ENCODE measurements around the gene CCDC148.

Gene CCDC148

DNA sequence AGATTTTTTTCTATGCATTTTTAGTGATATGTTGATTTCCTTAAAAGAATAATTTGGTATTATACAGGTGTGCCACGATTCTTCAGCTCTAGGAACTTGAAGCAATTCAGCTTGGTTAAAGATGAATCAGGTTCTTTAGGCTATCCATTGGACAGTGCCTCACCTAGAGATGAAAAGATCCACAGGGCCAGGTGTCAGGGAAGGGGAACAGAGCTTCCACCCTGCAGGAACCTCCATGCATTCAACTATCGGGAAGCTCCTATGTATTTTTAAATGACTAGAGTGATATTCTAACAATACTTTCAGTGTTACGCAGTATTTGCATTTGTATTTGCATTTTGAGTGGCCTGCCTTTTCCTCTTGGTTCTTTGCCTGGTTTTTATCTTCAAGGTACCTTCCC is 40.4 kb upstream of the CCDC148 start:
- no peaks in the 10 kb centered on the region for H3K27me3 ChIP-seq
- no peak overlapping the region for H3K27ac ChIP-seq
- no peaks in the 10 kb centered on the region for H3K36me3 ChIP-seq
- TF ChIP-seq, protein P1, sequence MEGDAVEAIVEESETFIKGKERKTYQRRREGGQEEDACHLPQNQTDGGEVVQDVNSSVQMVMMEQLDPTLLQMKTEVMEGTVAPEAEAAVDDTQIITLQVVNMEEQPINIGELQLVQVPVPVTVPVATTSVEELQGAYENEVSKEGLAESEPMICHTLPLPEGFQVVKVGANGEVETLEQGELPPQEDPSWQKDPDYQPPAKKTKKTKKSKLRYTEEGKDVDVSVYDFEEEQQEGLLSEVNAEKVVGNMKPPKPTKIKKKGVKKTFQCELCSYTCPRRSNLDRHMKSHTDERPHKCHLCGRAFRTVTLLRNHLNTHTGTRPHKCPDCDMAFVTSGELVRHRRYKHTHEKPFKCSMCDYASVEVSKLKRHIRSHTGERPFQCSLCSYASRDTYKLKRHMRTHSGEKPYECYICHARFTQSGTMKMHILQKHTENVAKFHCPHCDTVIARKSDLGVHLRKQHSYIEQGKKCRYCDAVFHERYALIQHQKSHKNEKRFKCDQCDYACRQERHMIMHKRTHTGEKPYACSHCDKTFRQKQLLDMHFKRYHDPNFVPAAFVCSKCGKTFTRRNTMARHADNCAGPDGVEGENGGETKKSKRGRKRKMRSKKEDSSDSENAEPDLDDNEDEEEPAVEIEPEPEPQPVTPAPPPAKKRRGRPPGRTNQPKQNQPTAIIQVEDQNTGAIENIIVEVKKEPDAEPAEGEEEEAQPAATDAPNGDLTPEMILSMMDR (IDR thresholded peaks at IDR 0.05), result no peak
- H3K9me3 ChIP-seq, result no peaks in the 10 kb centered on the region
- peaks cover 0 to 6% of the 10 kb centered on the region in 2 experiments for H3K4me1 ChIP-seq (ENCODE audit: control insufficient read depth in 1 of 2, insufficient read depth in 1 of 2, low read depth in 1 of 2, low read length in 1 of 2)
- H3K4me3 ChIP-seq (ENCODE audit: low read depth in 1 of 2, low read length in 1 of 2), result no peak overlapping the region

DNA sequence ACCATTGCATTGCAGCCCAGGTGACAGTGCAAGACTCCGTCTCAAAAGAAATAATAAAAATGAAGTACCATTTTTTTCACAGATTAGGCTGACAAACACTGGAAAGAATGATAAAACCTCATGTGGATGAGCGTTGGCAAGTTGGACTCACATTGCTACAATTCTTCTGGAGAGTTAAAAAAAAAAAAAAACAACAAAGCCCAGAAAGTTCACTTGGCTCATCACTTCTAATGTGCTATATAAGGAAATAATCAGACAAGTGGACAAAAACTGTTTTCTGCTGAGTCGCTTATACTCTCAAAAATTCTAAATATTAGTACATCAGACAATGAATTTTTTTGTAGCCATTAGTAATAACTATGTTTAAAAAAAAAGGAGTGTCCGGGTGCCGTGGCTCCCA is 38.6 kb upstream of the CCDC148 start:
- Histone ChIP-seq H3K4me1 (ENCODE audit: control insufficient read depth in 1 of 2, insufficient read depth in 1 of 2, low read depth in 1 of 2, low read length in 1 of 2) (peaks cover 0 to 6% of the 10 kb centered on the region in 2 experiments), H3K9me3 (no peaks in the 10 kb centered on the region), H3K4me3 (ENCODE audit: low read depth in 1 of 2, low read length in 1 of 2) (no peak overlapping the region), H3K36me3 (no peaks in the 10 kb centered on the region), H3K27ac (no peak overlapping the region), H3K27me3 (no peaks in the 10 kb centered on the region)
- TF ChIP-seq, protein P1 (IDR thresholded peaks at IDR 0.05), result no peak

DNA sequence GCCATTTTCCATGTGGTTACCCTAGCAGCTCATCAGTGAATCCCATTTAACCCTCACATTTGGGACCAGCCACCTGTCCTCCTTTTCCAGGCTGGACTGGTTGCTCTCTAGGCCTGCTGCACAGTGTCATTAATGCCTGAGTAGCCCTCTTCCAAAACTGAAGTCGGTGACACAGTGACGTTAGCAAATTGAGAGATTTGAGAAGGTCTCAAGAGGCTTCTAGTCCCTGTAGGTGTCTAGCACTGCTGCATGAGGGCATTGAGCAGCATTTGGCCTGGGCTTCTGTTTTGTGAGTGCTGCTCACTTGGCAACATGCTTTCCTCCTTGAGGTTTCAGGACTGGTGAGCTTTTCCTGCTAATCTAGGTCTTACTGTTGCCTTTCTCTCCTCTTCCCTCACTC is 36.9 kb upstream of the CCDC148 start:
- Histone ChIP-seq H3K36me3 (no peaks in the 10 kb centered on the region), H3K27me3 (no peaks in the 10 kb centered on the region), H3K4me1 (ENCODE audit: control insufficient read depth in 1 of 2, insufficient read depth in 1 of 2, low read depth in 1 of 2, low read length in 1 of 2) (peaks cover 2 to 6% of the 10 kb centered on the region in 2 experiments), H3K9me3 (no peaks in the 10 kb centered on the region), H3K27ac (no peak overlapping the region), H3K4me3 (ENCODE audit: low read depth in 1 of 2, low read length in 1 of 2) (no peak overlapping the region)
- TF ChIP-seq, protein P1 (IDR thresholded peaks at IDR 0.05), result no peak

DNA sequence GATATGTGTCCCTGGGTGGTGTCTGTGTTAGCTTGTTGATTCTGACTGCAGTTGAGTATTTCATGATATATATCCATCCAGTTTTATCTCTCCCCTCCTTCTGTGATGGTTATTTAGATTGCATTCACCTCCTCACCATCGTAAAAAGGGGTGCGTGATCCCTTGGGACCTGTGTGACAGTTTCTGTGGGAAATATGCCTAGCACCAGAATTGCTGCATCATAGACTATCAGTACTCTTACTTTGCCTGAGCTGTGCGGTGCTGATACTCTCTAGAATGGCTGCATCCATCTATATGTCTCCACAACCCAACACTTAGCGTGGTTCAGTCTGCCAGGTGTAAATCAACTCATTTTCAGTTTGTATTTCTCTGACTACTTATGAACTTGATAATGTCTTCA is 34.5 kb upstream of the CCDC148 start:
- Histone ChIP-seq H3K4me3 (ENCODE audit: low read depth in 1 of 2, low read length in 1 of 2) (no peak overlapping the region), H3K4me1 (ENCODE audit: control insufficient read depth in 1 of 2, insufficient read depth in 1 of 2, low read depth in 1 of 2, low read length in 1 of 2) (peaks cover 0 to 2% of the 10 kb centered on the region in 2 experiments), H3K27ac (no peak overlapping the region), H3K9me3 (no peaks in the 10 kb centered on the region), H3K27me3 (no peaks in the 10 kb centered on the region), H3K36me3 (no peaks in the 10 kb centered on the region)
- TF ChIP-seq, protein P1 (IDR thresholded peaks at IDR 0.05), result no peak

DNA sequence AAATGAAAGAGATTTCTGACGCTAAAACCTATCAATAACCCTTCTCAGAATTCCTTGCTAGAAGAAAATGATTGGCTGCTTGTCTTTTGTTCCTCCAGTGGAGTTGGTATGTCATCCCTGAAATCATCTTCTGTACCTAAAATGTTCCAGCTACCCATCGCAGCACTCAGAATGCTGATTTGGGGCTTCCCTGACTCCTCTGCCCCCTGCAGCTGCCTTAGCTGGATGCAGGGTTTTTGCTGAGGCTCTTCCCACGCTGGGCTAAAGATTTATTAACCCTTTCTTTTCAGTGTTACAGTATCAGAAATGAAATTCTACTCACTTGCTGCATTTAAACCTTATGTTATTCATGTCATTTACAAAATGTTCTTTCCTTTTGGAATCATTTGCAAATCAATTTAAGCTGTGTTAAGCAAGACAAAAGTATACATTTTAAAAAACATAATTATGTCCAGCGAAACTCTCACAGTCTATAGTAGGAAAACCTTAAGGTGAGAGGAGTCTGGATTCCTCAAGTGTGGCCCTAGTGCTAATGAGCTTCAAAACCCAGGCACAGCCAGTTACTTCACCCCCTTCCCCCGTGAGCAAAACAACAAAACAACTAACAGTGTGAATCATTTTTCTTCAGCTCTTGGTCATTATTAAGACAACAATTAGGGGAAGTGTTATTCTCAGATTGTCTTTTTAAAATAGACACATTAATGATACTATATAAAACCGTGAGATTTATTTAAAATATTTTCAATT is 33.0 kb upstream of the CCDC148 start:
- TF ChIP-seq, protein P1 (IDR thresholded peaks at IDR 0.05), result no peak
- no peaks in the 10 kb centered on the region for H3K36me3 ChIP-seq
- H3K4me3 ChIP-seq (ENCODE audit: low read depth in 1 of 2, low read length in 1 of 2), result no peak overlapping the region

More for the DNA sequence above, 33.0 kb upstream of the CCDC148 start:
- Histone ChIP-seq H3K4me1 (ENCODE audit: control insufficient read depth in 1 of 2, insufficient read depth in 1 of 2, low read depth in 1 of 2, low read length in 1 of 2) (peaks cover 5 to 6% of the 10 kb centered on the region in 2 experiments), H3K27ac (no peak overlapping the region), H3K27me3 (no peaks in the 10 kb centered on the region), H3K9me3 (no peaks in the 10 kb centered on the region)
